ACC112 (cell line): ENCODE data around the gene RNF182.
"Not testable (repeated sequence)": the region's sequence is repeated elsewhere in the genome, so short reads cannot be mapped to it uniquely, and the experiment has no call there.

Source experiments
- H2AFZ ChIP-seq: fragments of 200-600 bp; sonication (generic); one replicate; pipeline ENCODE4 v1.6.0; 2017; ENCODE audit warnings: antibody characterized with exemption, low read length; ENCODE audit not compliant: unreplicated experiment
- H3K27ac ChIP-seq: fragments of 200-600 bp; sonication (generic); 2 replicates; pipeline ENCODE4 v1.5.1; 2014; ENCODE audit warnings: low read depth, mild to moderate bottlenecking, antibody characterized with exemption, low read length, moderate library complexity
- H3K27me3 ChIP-seq: fragments of 200-600 bp; sonication (generic); 2 replicates; pipeline ENCODE4 v1.6.1; 2014; ENCODE audit warnings: mild to moderate bottlenecking, antibody characterized with exemption, low read length, moderate library complexity, mixed read lengths; ENCODE audit not compliant: insufficient read depth
- H3K36me3 ChIP-seq: fragments of 200-600 bp; sonication (generic); 2 replicates; pipeline ENCODE4 v1.6.1; 2016; ENCODE audit warnings: mild to moderate bottlenecking, antibody characterized with exemption, low read length, moderate library complexity, mixed read lengths; ENCODE audit not compliant: insufficient read depth
- H3K4me1 ChIP-seq: fragments of 200-600 bp; sonication (generic); one replicate; pipeline ENCODE4 v1.6.1; 2016; ENCODE audit warnings: low read length, mixed read lengths; ENCODE audit not compliant: insufficient read depth, unreplicated experiment, control insufficient read depth
- H3K4me3 ChIP-seq: fragments of 200-600 bp; sonication (generic); 2 replicates; pipeline ENCODE4 v1.5.1; 2014; ENCODE audit warnings: mild to moderate bottlenecking, low read depth, low read length
- H3K79me2 ChIP-seq: fragments of 200-600 bp; sonication (generic); one replicate; pipeline ENCODE4 v1.6.0; 2016; ENCODE audit warnings: low read length; ENCODE audit not compliant: control insufficient read depth, unreplicated experiment, insufficient read depth

The RNF182 gene

DNA sequence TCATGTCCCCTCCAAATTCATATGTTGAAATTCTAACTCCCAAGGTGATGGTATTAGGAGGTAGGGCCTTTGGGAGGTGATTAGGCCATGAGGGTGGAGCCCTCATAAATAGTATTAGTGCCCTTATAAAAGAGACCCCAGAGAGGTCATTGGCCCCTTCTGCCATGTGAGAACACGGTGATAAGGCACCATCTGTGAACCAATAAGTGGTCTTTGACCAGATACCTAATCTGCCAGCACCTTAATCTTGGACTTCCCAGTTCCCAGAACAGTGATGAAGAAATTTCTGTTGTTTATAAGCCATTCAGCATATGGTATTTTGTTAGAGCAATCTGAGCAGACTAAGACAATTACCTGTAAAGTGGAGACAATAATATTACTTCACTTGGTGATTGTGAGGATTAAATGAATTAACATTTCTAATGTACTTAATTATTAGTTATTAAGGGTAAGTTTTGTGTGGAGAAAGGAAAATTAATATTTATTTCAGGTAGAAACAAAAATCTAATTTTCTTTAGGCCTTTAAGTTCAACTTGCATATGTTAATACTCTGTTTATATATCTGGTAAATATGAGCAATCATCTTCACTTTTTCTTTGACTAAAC, 7.1 kb downstream of the RNF182 start:
- Histone ChIP-seq H3K27me3 (no peaks in the 10 kb centered on the region), H3K36me3 (no peaks in the 10 kb centered on the region), H2AFZ (no peak overlapping the region), H3K27ac (no peak overlapping the region), H3K79me2 (peaks cover 1% of the 10 kb centered on the region), H3K4me1 (peaks cover 5% of the 10 kb centered on the region), H3K4me3 (no peak overlapping the region)

DNA sequence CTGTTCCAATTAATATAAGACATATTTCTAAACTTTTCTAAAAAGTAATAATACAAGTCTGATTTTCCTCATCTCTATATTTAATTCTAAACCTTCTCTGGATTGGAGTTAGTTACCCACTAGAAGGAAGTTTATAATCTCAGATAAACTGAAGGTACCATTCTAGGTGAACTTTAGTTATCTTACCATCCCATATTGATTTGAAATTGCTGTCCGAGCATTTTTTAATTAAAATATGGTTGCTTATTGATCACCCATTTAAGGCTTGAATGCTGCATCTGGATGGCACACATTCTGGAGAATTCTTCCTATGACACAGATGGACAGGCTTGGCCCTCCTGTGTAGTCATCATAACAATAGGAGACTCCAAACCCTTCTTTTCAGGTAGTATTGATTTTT, 8.0 kb downstream of the RNF182 start:
- Histone ChIP-seq H3K4me3 (no peak overlapping the region), H2AFZ (no peak overlapping the region), H3K36me3 (no peaks in the 10 kb centered on the region), H3K27ac (no peak overlapping the region), H3K27me3 (no peaks in the 10 kb centered on the region), H3K79me2 (no peaks in the 10 kb centered on the region), H3K4me1 (peaks cover 5% of the 10 kb centered on the region)

DNA sequence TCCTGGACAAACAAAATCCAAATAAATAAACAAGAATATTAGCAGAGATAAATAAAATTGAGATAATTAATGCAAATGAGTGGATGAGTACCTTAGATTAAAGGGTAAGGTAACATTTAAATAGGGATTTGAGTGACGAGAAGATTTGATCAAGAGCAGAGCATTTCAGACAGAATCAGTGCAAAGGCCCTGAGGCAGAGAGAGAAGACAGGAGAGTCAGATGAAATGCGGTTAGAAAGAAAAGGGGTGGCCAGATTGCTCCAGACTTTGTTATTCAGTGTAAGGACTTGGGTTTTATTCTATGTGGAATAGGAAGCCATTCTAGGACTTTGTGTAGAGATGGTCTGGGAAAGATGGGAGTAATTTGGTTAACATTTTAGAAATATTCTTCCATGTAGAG, 10.0 kb downstream of the RNF182 start:
- no peak overlapping the region for H3K27ac ChIP-seq
- no peak overlapping the region for H2AFZ ChIP-seq
- peaks cover 5% of the 10 kb centered on the region for H3K4me1 ChIP-seq
- H3K79me2 ChIP-seq: no peaks in the 10 kb centered on the region
- no peak overlapping the region for H3K4me3 ChIP-seq
- H3K27me3 ChIP-seq: no peaks in the 10 kb centered on the region
- no peaks in the 10 kb centered on the region for H3K36me3 ChIP-seq

DNA sequence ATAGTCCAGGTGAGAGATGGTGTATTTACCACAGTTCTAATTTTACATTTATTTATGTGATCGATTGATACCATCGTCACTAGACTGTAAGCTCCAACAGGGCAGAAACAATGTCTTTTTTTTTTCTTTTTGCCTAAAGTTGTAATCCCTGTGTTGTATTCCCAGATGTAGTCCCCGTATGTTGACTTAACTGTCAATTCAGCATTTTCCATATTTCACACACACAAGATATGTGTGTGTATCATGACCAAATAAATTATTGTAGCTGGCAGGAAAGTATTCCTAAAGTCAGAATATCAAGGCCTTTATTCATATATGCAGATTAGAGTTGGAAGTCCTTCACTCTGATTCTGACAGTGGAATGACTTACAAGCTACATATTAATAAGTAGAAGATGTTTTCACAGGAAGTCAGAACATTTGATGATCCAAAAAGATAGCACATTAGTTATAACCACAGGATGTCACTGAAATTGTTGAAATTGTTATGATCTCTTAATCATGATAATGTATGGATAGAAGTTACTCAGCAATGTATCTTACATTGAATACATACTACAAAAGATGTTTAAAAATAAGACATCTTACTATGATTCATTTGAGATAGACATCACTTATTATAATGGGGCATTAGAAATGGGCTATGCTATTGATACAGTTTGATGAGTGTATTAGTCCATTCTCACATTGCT, 10.6 kb downstream of the RNF182 start:
- Histone ChIP-seq H3K27ac (no peak overlapping the region), H3K79me2 (no peaks in the 10 kb centered on the region), H3K4me1 (peaks cover 5% of the 10 kb centered on the region), H3K27me3 (no peaks in the 10 kb centered on the region), H2AFZ (no peak overlapping the region), H3K4me3 (no peak overlapping the region), H3K36me3 (no peaks in the 10 kb centered on the region)

DNA sequence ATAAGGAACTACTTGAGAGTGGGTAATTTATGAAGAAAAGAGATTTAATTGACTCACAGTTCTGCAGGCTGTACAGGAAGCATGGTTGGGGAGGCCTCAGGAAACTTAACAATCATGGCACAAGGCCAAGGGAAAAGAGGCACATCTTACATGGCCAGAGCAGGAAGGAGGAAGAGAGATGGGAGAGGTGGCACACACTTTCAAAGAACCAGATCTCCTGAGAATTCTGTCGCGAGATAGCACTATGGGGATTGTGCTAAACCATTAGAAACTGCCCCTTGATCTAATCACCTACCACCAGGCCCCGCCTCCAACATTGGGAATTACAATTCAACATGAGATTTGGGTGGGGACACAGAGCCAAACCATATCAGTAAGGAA, 11.1 kb downstream of the RNF182 start:
- not testable (repeated sequence) for H3K4me1 ChIP-seq, H3K36me3 ChIP-seq, H3K27ac ChIP-seq, H3K4me3 ChIP-seq, H3K79me2 ChIP-seq, H3K27me3 ChIP-seq, H2AFZ ChIP-seq

DNA sequence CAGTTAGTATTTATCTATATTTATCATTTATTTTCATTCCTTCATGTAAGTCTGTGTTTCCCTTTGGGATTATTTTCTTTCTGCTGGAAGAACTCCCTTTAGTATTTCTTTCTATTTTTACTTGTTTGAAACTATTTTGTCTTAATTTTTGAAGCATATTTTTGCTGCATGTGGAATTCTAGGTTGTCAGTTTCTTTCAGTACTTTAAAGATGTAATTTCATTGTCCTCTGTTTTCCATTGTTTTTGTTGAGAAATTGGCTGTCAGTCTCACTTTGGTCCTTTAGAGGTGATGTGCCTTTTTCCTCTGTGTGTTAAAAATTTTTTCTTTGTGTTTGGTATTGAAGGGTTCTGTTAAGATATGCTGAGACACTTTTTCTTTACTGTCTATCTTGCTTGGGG, 17.1 kb downstream of the RNF182 start:
- Histone ChIP-seq H2AFZ (no peak overlapping the region), H3K27ac (no peak overlapping the region), H3K27me3 (no peaks in the 10 kb centered on the region), H3K36me3 (0 out of 2 replicates have a peak, but pooled peaks cover 4% of the 10 kb centered on the region), H3K4me1 (peaks cover 8% of the 10 kb centered on the region), H3K4me3 (no peak overlapping the region), H3K79me2 (peaks cover 4% of the 10 kb centered on the region)

DNA sequence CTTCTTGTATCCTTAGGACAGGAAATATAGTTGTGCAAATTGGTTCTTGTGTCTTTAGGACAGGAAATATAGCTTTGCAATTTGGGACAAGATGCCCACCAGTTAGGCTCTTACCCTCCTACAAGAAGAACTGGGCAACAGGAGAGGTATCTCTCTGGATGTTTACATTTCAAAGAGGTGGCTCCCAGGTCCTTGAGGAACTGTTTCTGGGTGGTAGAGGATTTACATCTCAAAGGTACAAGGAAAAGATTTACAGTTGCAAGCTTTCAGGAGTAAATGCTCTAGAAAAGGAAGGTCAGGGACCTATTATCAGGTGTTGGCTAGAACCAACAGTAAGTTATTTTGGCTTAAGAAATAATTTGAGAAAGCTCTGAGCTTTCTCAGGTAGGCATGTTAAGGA, 19.2 kb downstream of the RNF182 start:
- Histone ChIP-seq H3K36me3 (0 out of 2 replicates have a peak, but pooled peaks cover 6% of the 10 kb centered on the region), H3K4me1 (peaks cover 10% of the 10 kb centered on the region), H3K4me3 (no peak overlapping the region), H2AFZ (no peak overlapping the region), H3K27me3 (no peaks in the 10 kb centered on the region), H3K79me2 (peaks cover 4% of the 10 kb centered on the region), H3K27ac (no peak overlapping the region)

DNA sequence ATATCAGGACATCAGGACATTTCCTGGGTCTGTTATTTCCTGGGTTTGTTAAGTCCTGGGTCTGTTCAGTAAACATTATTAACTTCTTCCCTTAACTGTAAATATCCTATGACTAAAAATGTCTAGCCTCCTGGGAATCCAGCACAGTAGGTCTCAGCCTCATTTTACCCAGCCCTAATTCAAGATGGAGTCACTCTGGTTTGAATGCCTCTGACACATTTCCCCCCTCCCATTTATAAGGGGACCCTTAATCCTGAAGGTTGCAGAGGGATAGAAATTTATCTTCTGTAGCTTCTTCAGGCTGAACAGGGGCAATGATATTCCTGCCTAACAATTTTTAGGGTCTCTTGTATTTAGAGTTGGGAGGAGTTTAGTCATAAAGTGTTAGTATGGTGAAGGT, 21.8 kb downstream of the RNF182 start:
- H3K27ac ChIP-seq: no peak overlapping the region

DNA sequence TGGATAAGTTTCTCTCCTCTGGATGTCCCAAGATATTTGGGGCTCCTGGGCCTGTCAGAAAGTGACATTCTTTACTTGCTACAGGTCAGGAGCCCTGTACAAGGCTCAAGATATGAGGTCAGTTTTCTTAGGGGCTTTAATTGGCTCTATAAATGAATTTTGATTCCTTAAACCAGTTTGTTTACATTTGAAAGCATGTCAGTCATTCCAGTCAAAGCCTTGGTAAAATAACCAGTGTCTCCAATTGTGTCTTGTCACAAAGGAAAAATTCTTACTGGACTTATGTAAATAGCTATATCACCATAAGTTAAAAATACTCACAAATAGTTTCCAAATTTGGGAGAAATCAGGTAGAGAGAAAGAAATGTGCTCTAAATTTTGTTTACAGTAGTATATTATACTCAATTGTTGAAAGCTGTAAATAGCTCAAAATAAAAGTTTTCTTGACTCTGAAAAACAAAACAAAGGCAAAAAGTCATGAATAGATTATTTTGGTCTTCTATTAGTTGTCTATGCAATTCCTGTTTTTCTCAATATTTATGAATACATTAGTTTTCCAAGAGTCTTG, 22.9 kb downstream of the RNF182 start:
- H3K4me3 ChIP-seq: no peak overlapping the region
- H3K4me1 ChIP-seq: peaks cover 15% of the 10 kb centered on the region
- peaks cover 4% of the 10 kb centered on the region for H3K79me2 ChIP-seq

More for the DNA sequence above, 21.8 kb downstream of the RNF182 start:
- H3K36me3 ChIP-seq: 0 out of 2 replicates have a peak, but pooled peaks cover 6% of the 10 kb centered on the region
- H3K27me3 ChIP-seq: no peaks in the 10 kb centered on the region
- H2AFZ ChIP-seq: no peak overlapping the region
- H3K4me3 ChIP-seq: no peak overlapping the region
- H3K79me2 ChIP-seq: peaks cover 4% of the 10 kb centered on the region
- H3K4me1 ChIP-seq: peaks cover 10% of the 10 kb centered on the region

DNA sequence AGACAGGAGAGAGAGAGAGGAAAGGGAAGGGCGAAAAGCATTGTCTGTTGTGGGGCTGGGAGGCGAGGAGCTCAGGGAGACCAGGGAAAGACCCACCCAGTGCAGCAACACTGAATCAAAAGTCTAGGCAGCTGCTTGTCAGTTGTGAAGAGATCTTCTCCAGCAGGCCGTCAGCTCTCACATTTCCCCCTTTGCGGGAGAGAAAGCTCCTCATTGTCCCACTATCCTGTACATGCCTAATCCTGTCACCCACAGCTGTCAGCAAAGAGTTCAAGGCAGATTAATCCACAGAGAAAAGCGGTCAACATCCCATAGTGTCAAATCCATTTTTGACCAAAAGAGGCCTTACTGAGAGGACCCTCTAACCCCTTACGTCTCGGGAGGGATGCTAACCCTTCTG, 27.3 kb downstream of the RNF182 start:
- no peak overlapping the region for H2AFZ ChIP-seq

More for the DNA sequence above, 22.9 kb downstream of the RNF182 start:
- no peak overlapping the region for H3K27ac ChIP-seq
- H2AFZ ChIP-seq: no peak overlapping the region
- H3K36me3 ChIP-seq: 0 out of 2 replicates have a peak, but pooled peaks cover 6% of the 10 kb centered on the region
- H3K27me3 ChIP-seq: no peaks in the 10 kb centered on the region

More for the DNA sequence above, 27.3 kb downstream of the RNF182 start:
- Histone ChIP-seq H3K27me3 (no peaks in the 10 kb centered on the region), H3K4me3 (no peak overlapping the region), H3K4me1 (peaks cover 12% of the 10 kb centered on the region), H3K79me2 (peaks cover 3% of the 10 kb centered on the region), H3K27ac (no peak overlapping the region), H3K36me3 (0 out of 2 replicates have a peak, but pooled peaks cover 3% of the 10 kb centered on the region)
